HUES6 (cell line): Measurements from ENCODE around the gene NTM.

Source experiments
- H3K27ac ChIP-seq: 2 replicates; pipeline ENCODE4 v1.7.0; 2013; ENCODE audit warnings: low read depth, mild to moderate bottlenecking, low read length, inconsistent platforms
- H3K27me3 ChIP-seq: 2 replicates; pipeline ENCODE4 v1.6.1; 2013; ENCODE audit warnings: low read length; ENCODE audit not compliant: control insufficient read depth, insufficient read depth
- H3K36me3 ChIP-seq: 2 replicates; pipeline ENCODE4 v1.6.1; 2013; ENCODE audit warnings: low read length; ENCODE audit not compliant: control insufficient read depth, insufficient read depth
- H3K4me1 ChIP-seq: 2 replicates; pipeline ENCODE4 v1.6.1; 2013; ENCODE audit warnings: low read length; ENCODE audit not compliant: control insufficient read depth, insufficient read depth
- H3K4me3 ChIP-seq: 2 replicates; pipeline ENCODE4 v1.5.1; 2013; ENCODE audit warnings: low read depth, low read length
- H3K9ac ChIP-seq: one replicate; pipeline ENCODE4 v1.6.1; 2013; ENCODE audit warnings: mild to moderate bottlenecking, low read length
- H3K9me3 ChIP-seq: 2 replicates; pipeline ENCODE4 v1.6.1; 2013; ENCODE audit warnings: low read depth, low read length; ENCODE audit not compliant: control insufficient read depth, insufficient read depth

The NTM gene

GRCh38 chr11:131802440-131803115, 432.2 kb downstream of the NTM start:
- Histone ChIP-seq H3K27ac (no peak overlapping the region), H3K9me3 (no peaks in the 10 kb centered on the region), H3K36me3 (no peaks in the 10 kb centered on the region), H3K9ac (no peak overlapping the region), H3K4me1 (peaks cover 29% of the 10 kb centered on the region), H3K4me3 (no peak overlapping the region), H3K27me3 (no peaks in the 10 kb centered on the region)

- peaks cover under 1% of the 10 kb centered on the region; the same call in 1 of the 2 replicates for H3K4me1 ChIP-seq
- no peaks in the 10 kb centered on the region for H3K9me3 ChIP-seq
- no peak overlapping the region for H3K27ac ChIP-seq
- no peaks in the 10 kb centered on the region for H3K27me3 ChIP-seq
- H3K36me3 ChIP-seq = no peaks in the 10 kb centered on the region
- no peak overlapping the region for H3K9ac ChIP-seq
- no peak overlapping the region for H3K4me3 ChIP-seq
Observed at GRCh38 chr11:131807876-131808275, 437.5 kb downstream of the NTM start.

- H3K4me1 ChIP-seq = no peaks in the 10 kb centered on the region
- no peaks in the 10 kb centered on the region for H3K27me3 ChIP-seq
- no peak overlapping the region for H3K9ac ChIP-seq
- no peaks in the 10 kb centered on the region for H3K9me3 ChIP-seq
- H3K27ac ChIP-seq = no peak overlapping the region
- no peaks in the 10 kb centered on the region for H3K36me3 ChIP-seq
- H3K4me3 ChIP-seq = no peak overlapping the region
Observed at GRCh38 chr11:131808470-131808869, 438.1 kb downstream of the NTM start.

GRCh38 chr11:131809203-131809918, 438.9 kb downstream of the NTM start:
- no peaks in the 10 kb centered on the region for H3K4me1 ChIP-seq
- no peaks in the 10 kb centered on the region for H3K36me3 ChIP-seq
- H3K9ac ChIP-seq = no peak overlapping the region
- H3K27me3 ChIP-seq = no peaks in the 10 kb centered on the region
- no peak overlapping the region for H3K4me3 ChIP-seq
- H3K9me3 ChIP-seq = no peaks in the 10 kb centered on the region
- no peak overlapping the region for H3K27ac ChIP-seq

- Histone ChIP-seq H3K27ac (no peak overlapping the region), H3K27me3 (no peaks in the 10 kb centered on the region)
Observed at GRCh38 chr11:131810541-131810940, 440.1 kb downstream of the NTM start.

GRCh38 chr11:131811383-131811782, 441.0 kb downstream of the NTM start:
- Histone ChIP-seq H3K9ac (no peak overlapping the region), H3K27me3 (no peaks in the 10 kb centered on the region), H3K36me3 (no peaks in the 10 kb centered on the region), H3K9me3 (no peaks in the 10 kb centered on the region), H3K27ac (no peak overlapping the region), H3K4me3 (no peak overlapping the region), H3K4me1 (peaks cover 7% of the 10 kb centered on the region; the same call in 1 of the 2 replicates)

More at GRCh38 chr11:131810541-131810940, 440.1 kb downstream of the NTM start:
- no peaks in the 10 kb centered on the region for H3K36me3 ChIP-seq
- H3K9me3 ChIP-seq = no peaks in the 10 kb centered on the region
- no peak overlapping the region for H3K9ac ChIP-seq
- H3K4me3 ChIP-seq = no peak overlapping the region
- H3K4me1 ChIP-seq = peaks cover under 1% of the 10 kb centered on the region; the same call in 1 of the 2 replicates

GRCh38 chr11:131814108-131814507, 443.7 kb downstream of the NTM start:
- H3K4me1 ChIP-seq = peaks cover 7% of the 10 kb centered on the region; the same call in 1 of the 2 replicates

GRCh38 chr11:131815590-131815989, 445.2 kb downstream of the NTM start:
- H3K4me1 ChIP-seq = peaks cover 7% of the 10 kb centered on the region; the same call in 1 of the 2 replicates
- no peak overlapping the region for H3K27ac ChIP-seq
- no peak overlapping the region for H3K4me3 ChIP-seq
- H3K9me3 ChIP-seq = no peaks in the 10 kb centered on the region
- no peaks in the 10 kb centered on the region for H3K36me3 ChIP-seq
- H3K9ac ChIP-seq = no peak overlapping the region
- H3K27me3 ChIP-seq = no peaks in the 10 kb centered on the region

More at GRCh38 chr11:131814108-131814507, 443.7 kb downstream of the NTM start:
- H3K4me3 ChIP-seq = no peak overlapping the region
- H3K9me3 ChIP-seq = no peaks in the 10 kb centered on the region
- H3K9ac ChIP-seq = no peak overlapping the region
- H3K27ac ChIP-seq = no peak overlapping the region
- H3K36me3 ChIP-seq = no peaks in the 10 kb centered on the region
- no peaks in the 10 kb centered on the region for H3K27me3 ChIP-seq

- H3K27me3 ChIP-seq = no peaks in the 10 kb centered on the region
- H3K36me3 ChIP-seq = no peaks in the 10 kb centered on the region
- no peak overlapping the region for H3K4me3 ChIP-seq
- no peaks in the 10 kb centered on the region for H3K9me3 ChIP-seq
- H3K4me1 ChIP-seq = peaks cover 7% of the 10 kb centered on the region; the same call in 1 of the 2 replicates
- no peak overlapping the region for H3K9ac ChIP-seq
- no peak overlapping the region for H3K27ac ChIP-seq
Observed at GRCh38 chr11:131816051-131816450, 445.6 kb downstream of the NTM start.

- Histone ChIP-seq H3K9me3 (no peaks in the 10 kb centered on the region), H3K36me3 (no peaks in the 10 kb centered on the region), H3K27ac (no peak overlapping the region), H3K4me3 (no peak overlapping the region), H3K4me1 (peaks cover 9% of the 10 kb centered on the region; the same call in 1 of the 2 replicates), H3K9ac (no peak overlapping the region), H3K27me3 (no peaks in the 10 kb centered on the region)
Observed at GRCh38 chr11:131817687-131818188, 447.3 kb downstream of the NTM start.

- Histone ChIP-seq H3K4me3 (no peak overlapping the region), H3K27ac (no peak overlapping the region), H3K4me1 (peaks cover 12% of the 10 kb centered on the region; the same call in 1 of the 2 replicates), H3K27me3 (no peaks in the 10 kb centered on the region), H3K36me3 (no peaks in the 10 kb centered on the region), H3K9me3 (no peaks in the 10 kb centered on the region), H3K9ac (no peak overlapping the region)
Observed at GRCh38 chr11:131819865-131820264, 449.4 kb downstream of the NTM start.
